GM23338 (cell line): ENCODE data around the gene RTCA. TPM values are rescaled to one million over a fixed set of nuclear protein-coding genes. Genes with fewer than 3 reads are reported as not detected.

Experiments
- ATAC-seq: fragments of 200-7000 bp; cut with Tn5 transposase; 3 replicates; pipeline ENCODE4 v1.9.1; 2020
- DNase-seq: peaks from one replicate; pipeline ENCODE4 v3.0.0-alpha.2; 2015; ENCODE audit warnings: low spot score
- H2AFZ ChIP-seq: fragments of 200-600 bp; sonication (generic); 2 replicates; pipeline ENCODE4 v1.8.0; 2016; ENCODE audit warnings: antibody characterized with exemption, mild to moderate bottlenecking, moderate library complexity
- H3F3A ChIP-seq: fragments of 200-600 bp; sonication (generic); replicated peaks from 2 replicates; pipeline ENCODE4 v1.8.0; 2017; ENCODE audit warnings: antibody characterized with exemption, mixed run types, low read depth
- H3K27ac ChIP-seq: fragments of 200-600 bp; sonication (generic); 2 replicates; pipeline ENCODE4 v1.6.1; 2016; ENCODE audit warnings: low read depth
- H3K27me3 ChIP-seq: fragments of 200-600 bp; sonication (generic); 2 replicates; pipeline ENCODE4 v1.8.0; 2016; ENCODE audit warnings: mild to moderate bottlenecking, mixed run types, moderate library complexity; ENCODE audit not compliant: insufficient read depth
- H3K36me3 ChIP-seq: fragments of 200-600 bp; sonication (generic); 2 replicates; pipeline ENCODE4 v1.8.0; 2016; ENCODE audit warnings: mild to moderate bottlenecking; ENCODE audit not compliant: insufficient read depth
- H3K4me1 ChIP-seq: fragments of 200-600 bp; sonication (generic); 2 replicates; pipeline ENCODE4 v1.8.0; 2016; ENCODE audit warnings: mild to moderate bottlenecking, moderate library complexity; ENCODE audit not compliant: insufficient read depth
- H3K4me2 ChIP-seq: fragments of 200-600 bp; sonication (generic); 2 replicates; pipeline ENCODE4 v1.7.1; 2017; ENCODE audit warnings: mixed run types
- H3K4me3 ChIP-seq: fragments of 200-600 bp; sonication (generic); 2 replicates; pipeline ENCODE4 v1.6.1; 2016; ENCODE audit warnings: mixed run types
- H3K79me2 ChIP-seq: fragments of 200-600 bp; sonication (generic); replicated peaks from 2 replicates; pipeline ENCODE4 v1.8.0; 2017; ENCODE audit warnings: mild to moderate bottlenecking; ENCODE audit not compliant: insufficient read depth
- H3K9me2 ChIP-seq: fragments of 200-600 bp; sonication (generic); 2 replicates; pipeline ENCODE4 v1.8.0; 2017; ENCODE audit not compliant: insufficient read depth
- H4K20me1 ChIP-seq: fragments of 200-600 bp; sonication (generic); replicated peaks from 2 replicates; pipeline ENCODE4 v1.8.0; 2017; ENCODE audit warnings: mild to moderate bottlenecking; ENCODE audit not compliant: insufficient read depth
- H3K27ac Mint-ChIP-seq: 2 replicates; pipeline ENCODE4 v1.8.0; 2020; ENCODE audit warnings: inconsistent platforms, mild to moderate bottlenecking, moderate library complexity, mixed read lengths
- H3K27me3 Mint-ChIP-seq: 3 replicates; pipeline ENCODE4 v1.8.0; 2022; ENCODE audit warnings: low read depth, mild to moderate bottlenecking, moderate library complexity, mixed read lengths, inconsistent platforms; ENCODE audit not compliant: insufficient read depth, poor library complexity
- H3K36me3 Mint-ChIP-seq: 3 replicates; pipeline ENCODE4 v1.8.0; 2021; ENCODE audit warnings: low read depth, mild to moderate bottlenecking, inconsistent platforms, moderate library complexity, mixed read lengths
- H3K4me1 Mint-ChIP-seq: 3 replicates; pipeline ENCODE4 v1.8.0; 2020; ENCODE audit warnings: mild to moderate bottlenecking, inconsistent platforms, mixed read lengths
- H3K4me3 Mint-ChIP-seq: 3 replicates; pipeline ENCODE4 v1.8.0; 2021; ENCODE audit warnings: moderate library complexity, mild to moderate bottlenecking, inconsistent platforms, mixed read lengths
- H3K9me3 Mint-ChIP-seq: 3 replicates; pipeline ENCODE4 v1.8.0; 2020; ENCODE audit warnings: moderate library complexity, mild to moderate bottlenecking, inconsistent platforms, mixed read lengths
- CREB1 ChIP-seq: fragments of 250-450 bp; sonication (Bioruptor Pico); IDR thresholded peaks from 2 replicates; pipeline ENCODE4 v1.5.0; 2020; ENCODE audit warnings: low read depth, mild to moderate bottlenecking, moderate library complexity
- ETS1 ChIP-seq: IDR thresholded peaks from 2 replicates; pipeline ENCODE4 v1.6.1; 2016; ENCODE audit warnings: antibody characterized with exemption
- EZH2 ChIP-seq: fragments of 200-600 bp; sonication (generic); IDR thresholded peaks from one replicate; pipeline ENCODE4 v1.8.0; 2017; ENCODE audit warnings: antibody characterized with exemption, mild to moderate bottlenecking, low read depth; ENCODE audit not compliant: unreplicated experiment
- EZH2phosphoT487 ChIP-seq: fragments of 200-600 bp; sonication (generic); IDR thresholded peaks from one replicate; pipeline ENCODE4 v1.8.1; 2018; ENCODE audit warnings: antibody characterized with exemption; ENCODE audit not compliant: unreplicated experiment
- JUNB ChIP-seq: IDR thresholded peaks from one replicate; pipeline ENCODE4 v1.6.1; 2016; ENCODE audit warnings: antibody characterized with exemption; ENCODE audit not compliant: unreplicated experiment
- NANOG ChIP-seq: IDR thresholded peaks from 2 replicates; pipeline ENCODE4 v1.6.1; 2016; ENCODE audit warnings: antibody characterized with exemption, borderline replicate concordance
- POLR2AphosphoS5 ChIP-seq: IDR thresholded peaks from 2 replicates; pipeline ENCODE4 v1.6.1; 2016; ENCODE audit warnings: antibody characterized with exemption, low read depth
- REST ChIP-seq: IDR thresholded peaks from one replicate; pipeline ENCODE4 v1.6.1; 2018; ENCODE audit warnings: antibody characterized with exemption; ENCODE audit not compliant: unreplicated experiment
- STAT1 ChIP-seq: IDR thresholded peaks from one replicate; pipeline ENCODE4 v1.6.1; 2016; ENCODE audit warnings: antibody characterized with exemption; ENCODE audit not compliant: unreplicated experiment
- ZNF114 ChIP-seq: fragments of 250-450 bp; sonication (Bioruptor Pico); IDR thresholded peaks from 2 replicates; pipeline ENCODE4 v1.5.0; 2020; ENCODE audit warnings: mild to moderate bottlenecking, moderate library complexity
- ZNF331 ChIP-seq: fragments of 250-450 bp; sonication (Bioruptor Pico); IDR thresholded peaks from 2 replicates; pipeline ENCODE4 v1.5.0; 2020; ENCODE audit warnings: low read depth, mild to moderate bottlenecking, moderate library complexity
- polyA plus RNA-seq: library from polyadenylated mRNA; unstranded; fragments of >200 nt; fragmentation: Nextera tagmentation; extraction: Ambion mirVana; gene quantifications from 2 replicates; pipeline ENCODE4 v1.2.1, GENCODE V29; 2016
- total RNA-seq: library from RNA; depleted of rRNA; stranded (reverse); fragments of >200 nt; shearing (Covaris generic); gene quantifications from 2 replicates; pipeline ENCODE4 v1.2.3, GENCODE V29; 2014

The RTCA gene
- total and polyA plus RNA-seq, 2 experiments from 2014 or later, result 36.6 TPM

GRCh38 chr1:100298512-100298911 is 32.5 kb downstream of the RTCA start:
- peak; percentile 25 for DNase-seq
- H3K79me2 ChIP-seq, result no peaks in the 10 kb centered on the region
- Mint-ChIP-seq H3K36me3 (peaks cover 5% of the 10 kb centered on the region; the same call in 1 of the 3 replicates), H3K9me3 (peaks cover 4% of the 10 kb centered on the region; the same call in 2 of the 3 replicates), H3K4me1 (peaks cover 21% of the 10 kb centered on the region), H3K4me3 (peak overlapping the region; percentile 13; the same call in 1 of the 3 replicates), H3K27ac (peak overlapping the region; percentile 53), H3K27me3 (peaks cover 2% of the 10 kb centered on the region)
- no peak for TF ChIP-seq STAT1
- no peak for TF ChIP-seq ZNF114 (CRISPR knock-in tag)
- TF ChIP-seq REST, result no peak
- TF ChIP-seq ETS1, result no peak
- no peak for TF ChIP-seq EZH2
- TF ChIP-seq CREB1, result no peak
- TF ChIP-seq EZH2phosphoT487, result no peak
- TF ChIP-seq NANOG, result no peak
- TF ChIP-seq POLR2AphosphoS5, result no peak
- no peak for TF ChIP-seq JUNB
- no peak for TF ChIP-seq ZNF331 (CRISPR knock-in tag)
- H3K36me3 ChIP-seq, result no peaks in the 10 kb centered on the region
- ATAC-seq, result peak; percentile 77
- H2AFZ ChIP-seq, result no peak overlapping the region
- no peaks in the 10 kb centered on the region for H4K20me1 ChIP-seq
- no peaks in the 10 kb centered on the region for H3K27me3 ChIP-seq
- H3K27ac ChIP-seq, result peak overlapping the region; percentile 46
- no peaks in the 10 kb centered on the region for H3F3A ChIP-seq
- H3K4me3 ChIP-seq, result peak overlapping the region; percentile 32; the same call in 1 of the 2 replicates
- peaks cover 25% of the 10 kb centered on the region for H3K4me1 ChIP-seq
- no peaks in the 10 kb centered on the region for H3K9me2 ChIP-seq
- peak overlapping the region; percentile 72 for H3K4me2 ChIP-seq

- no peak overlapping the region for H3K4me2 ChIP-seq
Observed at GRCh38 chr1:100299521-100300222, 33.7 kb downstream of the RTCA start.

More at GRCh38 chr1:100299521-100300222, 33.7 kb downstream of the RTCA start:
- Histone ChIP-seq H3K36me3 (no peaks in the 10 kb centered on the region), H2AFZ (no peak overlapping the region), H3K79me2 (no peaks in the 10 kb centered on the region), H3K27me3 (no peaks in the 10 kb centered on the region), H3K27ac (no peak overlapping the region), H3K4me1 (peaks cover 25% of the 10 kb centered on the region), H3K4me3 (no peak overlapping the region), H3F3A (no peaks in the 10 kb centered on the region), H3K9me2 (no peaks in the 10 kb centered on the region), H4K20me1 (no peaks in the 10 kb centered on the region)
- peaks cover 2% of the 10 kb centered on the region for H3K27me3 Mint-ChIP-seq
- H3K4me3 Mint-ChIP-seq, result no peak overlapping the region
- no peak overlapping the region for H3K27ac Mint-ChIP-seq
- ATAC-seq (peak; percentile 32; the same call in 2 of the 3 replicates), DNase-seq (no peak)
- TF ChIP-seq NANOG (no peak), REST (no peak), ZNF114 (CRISPR knock-in tag) (no peak), EZH2phosphoT487 (no peak), STAT1 (no peak), CREB1 (no peak)
- peaks cover 4% of the 10 kb centered on the region; the same call in 2 of the 3 replicates for H3K9me3 Mint-ChIP-seq
- peaks cover 22% of the 10 kb centered on the region for H3K4me1 Mint-ChIP-seq
- peaks cover 5% of the 10 kb centered on the region; the same call in 1 of the 3 replicates for H3K36me3 Mint-ChIP-seq
